ENCODE data around the gene ITIH3. TPM values are rescaled to one million over a fixed set of nuclear protein-coding genes. Genes with fewer than 3 reads are reported as not detected.

Gene ITIH3
- total and polyA plus RNA-seq, 10 of the 15 experiments (the other 5 are each of a cell fraction or from before 2014, with no cell fraction given) = 0.07 to 0.17 (median 0.15) TPM; not detected in 7

DNA sequence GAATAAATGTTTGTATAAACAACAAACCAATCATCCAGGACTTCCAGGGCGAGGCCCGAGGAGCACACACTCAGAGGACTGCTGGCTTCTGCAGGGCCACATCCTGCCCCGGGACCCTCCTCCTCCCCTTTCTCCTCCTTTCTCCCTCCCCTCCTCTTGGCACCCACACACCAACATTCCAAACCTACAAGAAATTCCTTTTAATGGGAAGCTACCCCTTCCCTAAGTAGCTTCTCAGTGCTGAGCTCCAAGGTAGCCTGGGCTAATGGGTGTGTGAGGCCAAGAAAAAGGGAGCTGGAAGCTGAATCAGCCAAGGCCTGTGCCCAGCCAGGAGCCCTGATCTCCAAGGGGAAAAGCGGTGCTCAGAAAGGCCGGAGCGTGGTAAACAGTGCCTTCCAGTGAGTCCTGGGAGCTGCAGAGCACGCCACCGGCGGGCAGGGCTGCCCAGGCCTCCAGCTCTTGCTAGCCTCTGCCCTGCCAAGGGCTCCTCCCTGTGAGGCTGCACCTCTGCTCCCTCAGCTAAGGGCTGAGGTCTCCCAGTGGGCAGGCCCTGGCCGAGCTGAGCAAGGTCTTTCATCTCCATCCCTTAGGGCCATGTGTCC, 3.9 kb downstream of the ITIH3 start (continued):
- TF ChIP-seq, protein P1, sequence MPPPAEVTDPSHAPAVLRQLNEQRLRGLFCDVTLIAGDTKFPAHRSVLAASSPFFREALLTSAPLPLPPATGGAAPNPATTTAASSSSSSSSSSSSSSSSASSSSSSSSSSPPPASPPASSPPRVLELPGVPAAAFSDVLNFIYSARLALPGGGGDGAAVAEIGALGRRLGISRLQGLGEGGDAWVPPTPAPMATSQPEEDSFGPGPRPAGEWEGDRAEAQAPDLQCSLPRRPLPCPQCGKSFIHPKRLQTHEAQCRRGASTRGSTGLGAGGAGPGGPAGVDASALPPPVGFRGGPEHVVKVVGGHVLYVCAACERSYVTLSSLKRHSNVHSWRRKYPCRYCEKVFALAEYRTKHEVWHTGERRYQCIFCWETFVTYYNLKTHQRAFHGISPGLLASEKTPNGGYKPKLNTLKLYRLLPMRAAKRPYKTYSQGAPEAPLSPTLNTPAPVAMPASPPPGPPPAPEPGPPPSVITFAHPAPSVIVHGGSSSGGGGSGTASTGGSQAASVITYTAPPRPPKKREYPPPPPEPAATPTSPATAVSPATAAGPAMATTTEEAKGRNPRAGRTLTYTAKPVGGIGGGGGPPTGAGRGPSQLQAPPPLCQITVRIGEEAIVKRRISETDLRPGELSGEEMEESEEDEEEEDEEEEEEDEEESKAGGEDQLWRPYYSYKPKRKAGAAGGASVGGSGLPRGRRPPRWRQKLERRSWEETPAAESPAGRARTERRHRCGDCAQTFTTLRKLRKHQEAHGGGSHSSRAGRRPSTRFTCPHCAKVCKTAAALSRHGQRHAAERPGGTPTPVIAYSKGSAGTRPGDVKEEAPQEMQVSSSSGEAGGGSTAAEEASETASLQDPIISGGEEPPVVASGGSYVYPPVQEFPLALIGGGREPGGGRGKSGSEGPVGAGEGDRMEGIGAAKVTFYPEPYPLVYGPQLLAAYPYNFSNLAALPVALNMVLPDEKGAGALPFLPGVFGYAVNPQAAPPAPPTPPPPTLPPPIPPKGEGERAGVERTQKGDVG (CRISPR knock-in tag; IDR thresholded peaks at IDR 0.05) = no peak
- TF ChIP-seq STAT1 (conservative IDR thresholded peaks at IDR 0.05) = no peak
- TF ChIP-seq HSF1 (IDR thresholded peaks at IDR 0.05; ENCODE audit: low read depth, low read length) = no peak

DNA sequence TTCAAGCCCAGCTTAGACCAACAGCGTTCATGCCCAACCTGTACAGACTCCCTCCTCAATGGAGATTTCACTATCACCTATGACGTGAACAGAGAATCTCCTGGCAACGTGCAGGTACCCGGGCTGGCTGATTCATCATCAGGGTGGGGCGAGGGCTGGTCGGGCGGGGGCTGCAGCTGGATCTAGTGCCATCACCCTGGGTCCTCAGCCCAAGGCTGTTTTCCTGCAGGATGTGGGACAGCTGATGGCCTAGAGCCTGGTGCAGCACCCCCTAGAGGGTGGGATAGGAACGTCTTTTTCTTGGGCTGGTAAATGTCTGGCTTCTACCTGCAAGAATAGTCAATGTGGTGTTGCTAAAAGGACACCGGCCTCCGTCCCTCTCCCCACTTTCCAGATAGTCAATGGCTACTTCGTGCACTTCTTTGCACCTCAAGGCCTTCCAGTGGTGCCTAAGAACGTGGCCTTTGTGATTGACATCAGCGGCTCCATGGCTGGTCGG, 4.4 kb downstream of the ITIH3 start:
- peak; percentile 76 for ATAC-seq
- POLR2A ChIA-PET = interaction anchor here (0.6 kb wide), 1 partner anchor 240 kb away, joined by 3 read pairs; no protein-coding TSS in a partner anchor

More for the DNA sequence above, 4.4 kb downstream of the ITIH3 start:
- Histone ChIP-seq H3K9ac (ENCODE audit: control insufficient read depth, insufficient read depth, low read length) (no peak overlapping the region), H3K9me3 (replicated peaks; ENCODE audit: control insufficient read depth, insufficient read depth, low read length) (no peaks in the 10 kb centered on the region), H3K36me3 (ENCODE audit: control insufficient read depth in 2 of 2, insufficient read depth in 2 of 2, low read length in 1 of 2) (no peaks in the 10 kb centered on the region), H3K27ac (ENCODE audit: control insufficient read depth, insufficient read depth) (no peak overlapping the region), H4K20me1 (ENCODE audit: control insufficient read depth, insufficient read depth) (no peaks in the 10 kb centered on the region), H3K4me2 (ENCODE audit: control insufficient read depth, insufficient read depth) (no peak overlapping the region), H3K79me2 (ENCODE audit: control insufficient read depth, insufficient read depth, low read length) (no peaks in the 10 kb centered on the region), H3K4me3 (no peak overlapping the region), H3K27me3 (replicated peaks in 1 of 2; ENCODE audit: control insufficient read depth in 2 of 2, insufficient read depth in 2 of 2, low read length in 1 of 2) (no peaks in the 10 kb centered on the region), H3K4me1 (ENCODE audit: control insufficient read depth, insufficient read depth, low read length) (no peaks in the 10 kb centered on the region), H2AFZ (ENCODE audit: control insufficient read depth, low read depth, low read length) (no peak overlapping the region)
- RAD21 ChIA-PET (ENCODE audit: unreplicated experiment) = no interaction called here
- intact Hi-C loops (cut with micrococcal nuclease; ENCODE audit: unreplicated experiment) = loop anchor here (1.0 kb wide), 1 partner anchor 57 kb away; no protein-coding TSS in a partner anchor
- CTCF ChIA-PET = interaction anchor here (0.5 to 1.9 kb wide), 12 partner anchors 9 to 145 kb away, joined by 3 to 13 read pairs (median 4); no protein-coding TSS in a partner anchor
- DNase-seq (ENCODE audit: low read depth, low spot score) (no peak), FAIRE-seq (no peak)
- peak; percentile 22; the same call in 1 of the 2 replicates for TF ChIP-seq RAD21 (IDR thresholded peaks at IDR 0.05; ENCODE audit: insufficient read depth, low read depth, low read length)
- TF ChIP-seq ZNF207 (IDR thresholded peaks at IDR 0.05; ENCODE audit: borderline replicate concordance) = no peak
- TF ChIP-seq SMC3 (IDR thresholded peaks at IDR 0.05; ENCODE audit: borderline replicate concordance, low read length) = peak; percentile 33; the same call in 1 of the 2 replicates
- TF ChIP-seq CTCF (IDR thresholded peaks at IDR 0.05 in 2 of 3, conservative IDR thresholded peaks at IDR 0.05 in 1 of 3; ENCODE audit: control insufficient read depth in 2 of 3, extremely low read depth in 1 of 3, insufficient read depth in 1 of 3, low read depth in 3 of 3, low read length in 3 of 3) = peak; percentile 42 to 67 (median 64)
- in situ Hi-C loops (cut with MboI) = no loop called here
- BruUV-seq (replicated peaks) = no TSS peak
- SMC1A ChIA-PET (ENCODE audit: uncharacterized antibody, unreplicated experiment) = interaction anchor here (0.7 to 1.0 kb wide), 5 partner anchors 28 to 439 kb away, joined by 3 read pairs; no protein-coding TSS in a partner anchor
- WGBS (ENCODE audit: insufficient coverage, insufficient replicate concordance, low lambda C conversion rate, missing lambda C conversion rate) = 36% methylated on average over 14 of the region's 14 CpGs
